Measurements from ENCODE around the gene FBXL7.

GRCh38 chr5:15676591-15676990 lies 176.6 kb downstream of the FBXL7 start:
- TF ChIP-seq CTCF (IDR thresholded peaks at IDR 0.05) = no peak
- no peak for TF ChIP-seq POLR2AphosphoS5 (IDR thresholded peaks at IDR 0.05)

Data from suprapubic skin (tissue), 3 donors.